HepG2 (cell line): Measurements from ENCODE around the gene KLHL5. TPM values are rescaled to one million over a fixed set of nuclear protein-coding genes. Genes with fewer than 3 reads are reported as not detected.

ENCODE experiments used
- ATAC-seq: fragments of 200-7000 bp; cut with Tn5 transposase; 3 replicates; pipeline ENCODE4 v1.9.1; 2020; ENCODE audit warnings: mild to moderate bottlenecking, moderate library complexity
- BruUV-seq: library from RNA; stranded (reverse); fragments of 400-500 nt; replicated peaks from 2 replicates; lab custom pipeline; 2021; lab: Mats Ljungman, UMichigan
- CTCF ChIA-PET: fragments of 300-600 bp; formaldehyde crosslinking; extraction: SDS; loops from one replicate; lab custom pipeline; 2021; ENCODE audit warnings: low total read pairs, inconsistent platforms, low intra/inter-chr PET ratio; lab: Yijun Ruan, JAX
- POLR2A ChIA-PET: fragments of 350-600 bp; sonication (Branson Sonifier 250); formaldehyde crosslinking; loops from one replicate; lab custom pipeline; 2020; ENCODE audit warnings: antibody characterized with exemption, inconsistent platforms; lab: Yijun Ruan, JAX
- DNase-seq: peaks from one replicate; pipeline ENCODE4 v3.0.0-alpha.2; 2015; ENCODE audit warnings: low spot score
- FAIRE-seq: peaks from 3 replicates; lab custom pipeline; 2011; peaks lifted over from hg19 to GRCh38; lab: Jason Lieb, UNC
- H2AFZ ChIP-seq: one replicate; pipeline ENCODE4 v1.6.1; 2011; ENCODE audit warnings: low read length, inconsistent platforms
- H3K27ac ChIP-seq: fragments of 300-600 bp; 3 replicates; pipeline ENCODE4 v1.8.0; 2011; ENCODE audit warnings: mixed run types, mild to moderate bottlenecking, mixed read lengths, low read length, inconsistent platforms; ENCODE audit not compliant: insufficient read depth; ENCODE audit errors: extremely low read length
- H3K27me3 ChIP-seq, 2 experiments: fragments of 200-600 bp in 1 of 2; 2 replicates in 1 of 2; 3 replicates in 1 of 2; pipeline versions ENCODE4 v1.6.0 to v1.8.0; 2011; ENCODE audit warnings: low read length in 2 of 2, mild to moderate bottlenecking in 2 of 2, moderate library complexity in 2 of 2, inconsistent platforms in 1 of 2; ENCODE audit not compliant: insufficient read depth in 2 of 2, control insufficient read depth in 1 of 2
- H3K36me3 ChIP-seq, 2 experiments: fragments of 200-600 bp in 1 of 2; replicated peaks in 1 of 2; 2 replicates in 1 of 2; 3 replicates in 1 of 2; pipeline versions ENCODE4 v1.5.1 to v1.8.0; 2011; ENCODE audit warnings: low read length in 2 of 2, inconsistent platforms in 1 of 2; ENCODE audit not compliant: insufficient read depth in 2 of 2, control insufficient read depth in 1 of 2
- H3K4me1 ChIP-seq: 2 replicates; pipeline ENCODE4 v1.5.1; 2012; ENCODE audit warnings: low read length, inconsistent platforms; ENCODE audit not compliant: insufficient read depth
- H3K4me2 ChIP-seq: 2 replicates; pipeline ENCODE4 v1.6.0; 2011; ENCODE audit warnings: low read depth, low read length, inconsistent platforms
- H3K4me3 ChIP-seq, 3 experiments: fragments of 200-600 bp in 1 of 3; sonication (generic), shearing (Covaris generic) in 1 of 3; replicated peaks in 1 of 3; 2 replicates each; pipeline ENCODE4 v1.5.1; 2011 to 2016; ENCODE audit warnings: low read length in 3 of 3, inconsistent platforms in 2 of 3, low read depth in 2 of 3, mild to moderate bottlenecking in 2 of 3, control low read depth in 1 of 3, mixed read lengths in 1 of 3; ENCODE audit not compliant: insufficient read depth in 1 of 3
- H3K79me2 ChIP-seq: one replicate; pipeline ENCODE4 v1.6.1; 2011; ENCODE audit warnings: low read length, inconsistent platforms; ENCODE audit not compliant: insufficient read depth
- H3K9ac ChIP-seq: 2 replicates; pipeline ENCODE4 v1.6.0; 2011; ENCODE audit warnings: mild to moderate bottlenecking, low read depth, low read length, inconsistent platforms; ENCODE audit not compliant: insufficient read depth
- H3K9me3 ChIP-seq: 2 replicates; pipeline ENCODE4 v1.5.1; 2012; ENCODE audit warnings: mild to moderate bottlenecking, low read length
- H4K20me1 ChIP-seq: 2 replicates; pipeline ENCODE4 v1.6.0; 2011; ENCODE audit warnings: inconsistent platforms, mild to moderate bottlenecking, low read length, moderate library complexity; ENCODE audit not compliant: insufficient read depth
- ATM ChIP-seq: fragments of 450-650 bp; IDR thresholded peaks from 2 replicates; pipeline ENCODE4 v1.7.1; 2017; ENCODE audit warnings: mild to moderate bottlenecking, borderline replicate concordance
- BRD4 ChIP-seq: sonication (generic); formaldehyde crosslinking; IDR thresholded peaks from 2 replicates; pipeline ENCODE4 v1.4.0; 2020; ENCODE audit warnings: missing genetic modification reagents
- DDIT3 ChIP-seq: sonication (generic); formaldehyde crosslinking; IDR thresholded peaks from 2 replicates; pipeline ENCODE4 v1.4.0; 2020; ENCODE audit warnings: mild to moderate bottlenecking, missing genetic modification reagents
- ERF ChIP-seq: IDR thresholded peaks from 2 replicates; pipeline ENCODE4 v1.6.1; 2018; ENCODE audit warnings: missing biosample characterization, missing genetic modification reagents
- GMEB1 ChIP-seq: sonication (generic); formaldehyde crosslinking; IDR thresholded peaks from 2 replicates; pipeline ENCODE4 v1.5.1; 2020; ENCODE audit warnings: missing genetic modification reagents, mild to moderate bottlenecking, borderline replicate concordance
- HIVEP1 ChIP-seq: sonication (generic); formaldehyde crosslinking; IDR thresholded peaks from 2 replicates; pipeline ENCODE4 v1.4.0; 2020; ENCODE audit warnings: mild to moderate bottlenecking, missing genetic modification reagents
- RBFOX2 ChIP-seq: fragments of 200-400 bp; formaldehyde crosslinking; IDR thresholded peaks from 2 replicates; pipeline ENCODE4 v1.6.1; 2017; ENCODE audit warnings: low read depth, mild to moderate bottlenecking, low read length
- THAP9 ChIP-seq: sonication (generic); formaldehyde crosslinking; IDR thresholded peaks from 2 replicates; pipeline ENCODE4; 2020; ENCODE audit warnings: missing genetic modification reagents, mild to moderate bottlenecking, borderline replicate concordance
- ZFY ChIP-seq: sonication (generic); formaldehyde crosslinking; IDR thresholded peaks from 2 replicates; pipeline ENCODE4 v1.4.0; 2020; ENCODE audit warnings: missing genetic modification reagents
- WGBS: methylation state at CpG from one replicate; pipeline ENCODE4 v1.1.6; 2017; ENCODE audit warnings: low lambda C conversion rate; 5-methylcytosine and 5-hydroxymethylcytosine counted together
- in situ Hi-C: cut with HindIII; loops from 2 replicates; pipeline ENCODE4 v1.10.0; 2017; ENCODE audit warnings: low pct_unique_long_range_greater_than_20kb; ENCODE audit not compliant: extremely low pct_ligation_motif_present
- intact Hi-C: fragments of 100-400 bp; cut with micrococcal nuclease; formaldehyde crosslinking; loops from one replicate; pipeline ENCODE4 v1.10.0; 2022; ENCODE audit not compliant: unreplicated experiment
- polyA plus RNA-seq, 8 experiments: library from polyadenylated mRNA; depleted of rRNA in 3 of 8; stranded (reverse) in 7 of 8; unstranded in 1 of 8; fragments of >200 nt; fragmentation: Illumina TruSeq in 4 of 8; extraction: Trizol in 4 of 8; gene quantifications; 2 replicates each; pipeline versions ENCODE4 v1.2.1 to v1.2.3, GENCODE V29; 2011 to 2016; ENCODE audit warnings: low read depth in 4 of 8, missing spikeins in 1 of 8, mixed read lengths in 1 of 8; ENCODE audit not compliant: insufficient read depth in 1 of 8
- total RNA-seq, 5 experiments: library from RNA; depleted of rRNA; stranded (reverse); fragments of >200 nt; fragmentation: Illumina TruSeq; extraction: Trizol; gene quantifications; 2 replicates each; pipeline ENCODE4 v1.2.3, GENCODE V29; 2016; ENCODE audit warnings: low read depth in 1 of 5
- TF ChIP-seq, protein P1 (sequence below): sonication (generic); formaldehyde crosslinking; IDR thresholded peaks from 2 replicates; pipeline ENCODE4 v1.8.0; 2022; ENCODE audit warnings: mild to moderate bottlenecking, missing genetic modification reagents, borderline replicate concordance
- TF ChIP-seq, protein P2 (sequence below): sonication (generic); formaldehyde crosslinking; IDR thresholded peaks from 2 replicates; pipeline ENCODE4 v1.4.0; 2020; ENCODE audit warnings: missing genetic modification reagents, mild to moderate bottlenecking, borderline replicate concordance
- TF ChIP-seq, protein P3 (sequence below): sonication (generic); formaldehyde crosslinking; IDR thresholded peaks from 2 replicates; pipeline ENCODE4 v1.4.0; 2020; ENCODE audit warnings: missing genetic modification reagents

KLHL5 gene
- total and polyA plus RNA-seq, 2 of the 13 experiments (the other 11 are each of a cell fraction or from before 2014, with no cell fraction given): 36.2 to 38.7 TPM

DNA sequence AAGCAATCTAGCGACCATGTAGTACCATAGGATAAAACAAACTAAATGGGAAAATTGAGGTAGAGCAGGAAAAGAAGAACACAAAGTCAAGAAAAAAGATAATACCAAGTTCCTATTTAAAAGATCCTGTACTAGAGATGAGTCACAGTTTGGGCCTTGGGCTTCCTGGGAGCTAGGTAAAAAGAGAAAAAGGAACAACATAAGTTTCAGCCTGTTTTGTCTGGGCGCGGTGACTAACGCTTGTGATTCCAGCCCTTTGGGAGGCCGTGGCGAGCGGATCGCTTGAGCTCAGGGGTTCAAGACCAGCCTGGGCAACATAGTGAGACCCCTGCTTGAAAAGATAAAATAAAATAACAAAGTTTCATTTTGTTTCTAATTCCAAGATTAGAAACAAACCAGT is 15.8 kb upstream of the KLHL5 start (continued):
- no peak for TF ChIP-seq GMEB1 (CRISPR knock-in tag)
- TF ChIP-seq, protein P1, sequence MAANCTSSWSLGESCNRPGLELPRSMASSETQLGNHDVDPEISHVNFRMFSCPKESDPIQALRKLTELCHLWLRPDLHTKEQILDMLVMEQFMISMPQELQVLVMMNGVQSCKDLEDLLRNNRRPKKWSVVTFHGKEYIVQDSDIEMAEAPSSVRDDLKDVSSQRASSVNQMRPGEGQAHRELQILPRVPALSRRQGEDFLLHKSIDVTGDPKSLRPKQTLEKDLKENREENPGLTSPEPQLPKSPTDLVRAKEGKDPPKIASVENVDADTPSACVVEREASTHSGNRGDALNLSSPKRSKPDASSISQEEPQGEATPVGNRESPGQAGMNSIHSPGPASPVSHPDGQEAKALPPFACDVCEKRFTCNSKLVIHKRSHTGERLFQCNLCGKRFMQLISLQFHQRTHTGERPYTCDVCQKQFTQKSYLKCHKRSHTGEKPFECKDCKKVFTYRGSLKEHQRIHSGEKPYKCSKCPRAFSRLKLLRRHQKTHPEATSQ (CRISPR knock-in tag): no peak
- TF ChIP-seq ZFY: no peak
- no peak for TF ChIP-seq ERF

DNA sequence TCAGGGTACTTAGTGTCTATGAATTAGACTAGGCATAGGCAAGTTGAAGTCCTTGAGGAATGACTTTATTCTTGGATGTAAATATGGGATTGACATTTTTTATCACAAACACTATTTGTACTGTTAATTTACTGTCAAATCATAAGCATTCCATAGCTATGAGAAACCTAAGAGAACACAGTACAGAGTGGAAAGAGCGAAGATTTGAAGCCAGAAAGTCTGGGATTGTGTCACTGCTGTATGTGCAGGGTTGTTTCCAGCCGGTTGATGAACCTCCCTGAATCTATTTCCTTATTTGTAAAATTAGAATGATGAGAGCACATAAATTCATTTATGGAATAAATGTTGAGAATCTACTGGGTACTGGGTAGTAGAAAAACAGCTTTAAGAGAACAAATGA is 14.4 kb upstream of the KLHL5 start:
- Histone ChIP-seq H2AFZ (no peak overlapping the region), H3K4me2 (peak overlapping the region; percentile 77), H3K9ac (peak overlapping the region; percentile 27; the same call in 1 of the 2 replicates), H3K27me3 (no peaks in the 10 kb centered on the region; a peak in 1 of 5 replicates), H3K4me1 (peaks cover 56% of the 10 kb centered on the region), H3K4me3 (no peak overlapping the region; a peak in 1 of 6 replicates), H4K20me1 (peaks cover 11% of the 10 kb centered on the region; the same call in 1 of the 2 replicates), H3K27ac (no peak overlapping the region), H3K36me3 (no peaks in the 10 kb centered on the region), H3K79me2 (peaks cover 58% of the 10 kb centered on the region), H3K9me3 (no peaks in the 10 kb centered on the region)
- BruUV-seq: no TSS peak
- WGBS: 92% methylated on average over 2 of the region's 2 CpGs
- intact Hi-C loops: loop anchor here (10.0 kb wide), 2 partner anchors 143 to 383 kb away; partner anchors contain the start of gene KLF3
- TF ChIP-seq HIVEP1 (CRISPR knock-in tag): no peak
- TF ChIP-seq, protein P2, sequence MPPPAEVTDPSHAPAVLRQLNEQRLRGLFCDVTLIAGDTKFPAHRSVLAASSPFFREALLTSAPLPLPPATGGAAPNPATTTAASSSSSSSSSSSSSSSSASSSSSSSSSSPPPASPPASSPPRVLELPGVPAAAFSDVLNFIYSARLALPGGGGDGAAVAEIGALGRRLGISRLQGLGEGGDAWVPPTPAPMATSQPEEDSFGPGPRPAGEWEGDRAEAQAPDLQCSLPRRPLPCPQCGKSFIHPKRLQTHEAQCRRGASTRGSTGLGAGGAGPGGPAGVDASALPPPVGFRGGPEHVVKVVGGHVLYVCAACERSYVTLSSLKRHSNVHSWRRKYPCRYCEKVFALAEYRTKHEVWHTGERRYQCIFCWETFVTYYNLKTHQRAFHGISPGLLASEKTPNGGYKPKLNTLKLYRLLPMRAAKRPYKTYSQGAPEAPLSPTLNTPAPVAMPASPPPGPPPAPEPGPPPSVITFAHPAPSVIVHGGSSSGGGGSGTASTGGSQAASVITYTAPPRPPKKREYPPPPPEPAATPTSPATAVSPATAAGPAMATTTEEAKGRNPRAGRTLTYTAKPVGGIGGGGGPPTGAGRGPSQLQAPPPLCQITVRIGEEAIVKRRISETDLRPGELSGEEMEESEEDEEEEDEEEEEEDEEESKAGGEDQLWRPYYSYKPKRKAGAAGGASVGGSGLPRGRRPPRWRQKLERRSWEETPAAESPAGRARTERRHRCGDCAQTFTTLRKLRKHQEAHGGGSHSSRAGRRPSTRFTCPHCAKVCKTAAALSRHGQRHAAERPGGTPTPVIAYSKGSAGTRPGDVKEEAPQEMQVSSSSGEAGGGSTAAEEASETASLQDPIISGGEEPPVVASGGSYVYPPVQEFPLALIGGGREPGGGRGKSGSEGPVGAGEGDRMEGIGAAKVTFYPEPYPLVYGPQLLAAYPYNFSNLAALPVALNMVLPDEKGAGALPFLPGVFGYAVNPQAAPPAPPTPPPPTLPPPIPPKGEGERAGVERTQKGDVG (CRISPR knock-in tag): no peak
- no peak for TF ChIP-seq RBFOX2
- TF ChIP-seq BRD4: no peak
- TF ChIP-seq DDIT3 (CRISPR knock-in tag): no peak
- TF ChIP-seq, protein P3, sequence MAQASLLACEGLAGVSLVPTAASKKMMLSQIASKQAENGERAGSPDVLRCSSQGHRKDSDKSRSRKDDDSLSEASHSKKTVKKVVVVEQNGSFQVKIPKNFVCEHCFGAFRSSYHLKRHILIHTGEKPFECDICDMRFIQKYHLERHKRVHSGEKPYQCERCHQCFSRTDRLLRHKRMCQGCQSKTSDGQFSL (CRISPR knock-in tag): no peak
- no peak for TF ChIP-seq ATM
- no peak for TF ChIP-seq THAP9 (CRISPR knock-in tag)
- no peak for DNase-seq
- POLR2A ChIA-PET: no interaction called here
- ATAC-seq: no peak
- in situ Hi-C loops: no loop called here
- FAIRE-seq: no peak
- CTCF ChIA-PET: no interaction called here
